ENCODE data around the gene GPR162.
"Not testable (repeated sequence)": the region's sequence is repeated elsewhere in the genome, so short reads cannot be mapped to it uniquely, and the experiment has no call there.

The GPR162 gene

GRCh38 chr12:6861391-6861790, 39.8 kb downstream of the GPR162 start:
- Histone ChIP-seq H3K4me3 (ENCODE audit: low read length) (no peak overlapping the region), H3K9me2 (replicated peaks; ENCODE audit: control insufficient read depth, low read length) (no peaks in the 10 kb centered on the region), H3K79me2 (ENCODE audit: control insufficient read depth, low read length) (no peaks in the 10 kb centered on the region), H4K20me1 (ENCODE audit: control insufficient read depth, insufficient read depth, low read depth, low read length) (no peaks in the 10 kb centered on the region), H3K27me3 (ENCODE audit: control insufficient read depth, low read length) (no peaks in the 10 kb centered on the region), H3F3A (ENCODE audit: control insufficient read depth, insufficient read depth) (no peaks in the 10 kb centered on the region), H3K4me1 (ENCODE audit: control insufficient read depth, low read length) (peaks cover 1% of the 10 kb centered on the region), H3K27ac (ENCODE audit: low read depth, low read length) (no peak overlapping the region), H3K36me3 (ENCODE audit: control insufficient read depth, low read length) (peaks cover 92% of the 10 kb centered on the region), H3K9me3 (ENCODE audit: control insufficient read depth, insufficient read depth, low read length) (no peaks in the 10 kb centered on the region), H3K4me2 (ENCODE audit: low read length) (no peak overlapping the region)
- TF ChIP-seq EZH2phosphoT487 (IDR thresholded peaks at IDR 0.05; ENCODE audit: borderline replicate concordance, low read length) (no peak), CTCF (IDR thresholded peaks at IDR 0.05; ENCODE audit: low read depth, low read length, poor library complexity, severe bottlenecking) (no peak)

GRCh38 chr12:6863033-6863432, 41.4 kb downstream of the GPR162 start:
- Histone ChIP-seq H3K9me2 (replicated peaks; ENCODE audit: control insufficient read depth, low read length) (no peaks in the 10 kb centered on the region), H3K4me3 (ENCODE audit: low read length) (no peak overlapping the region), H3K27ac (ENCODE audit: low read depth, low read length) (no peak overlapping the region), H3K4me2 (ENCODE audit: low read length) (no peak overlapping the region), H3F3A (ENCODE audit: control insufficient read depth, insufficient read depth) (no peaks in the 10 kb centered on the region; the same call in 1 of the 2 replicates), H4K20me1 (ENCODE audit: control insufficient read depth, insufficient read depth, low read depth, low read length) (peaks cover under 1% of the 10 kb centered on the region; the same call in 1 of the 2 replicates), H3K9me3 (ENCODE audit: control insufficient read depth, insufficient read depth, low read length) (no peaks in the 10 kb centered on the region), H3K79me2 (ENCODE audit: control insufficient read depth, low read length) (peaks cover 13% of the 10 kb centered on the region), H3K27me3 (ENCODE audit: control insufficient read depth, low read length) (no peaks in the 10 kb centered on the region), H3K4me1 (ENCODE audit: control insufficient read depth, low read length) (peaks cover 9% of the 10 kb centered on the region), H3K36me3 (ENCODE audit: control insufficient read depth, low read length) (peaks cover 87% of the 10 kb centered on the region)
- TF ChIP-seq CTCF (IDR thresholded peaks at IDR 0.05; ENCODE audit: low read depth, low read length, poor library complexity, severe bottlenecking) (no peak), EZH2phosphoT487 (IDR thresholded peaks at IDR 0.05; ENCODE audit: borderline replicate concordance, low read length) (no peak)

- peaks cover 7% of the 10 kb centered on the region for H4K20me1 ChIP-seq (ENCODE audit: control insufficient read depth, insufficient read depth, low read depth, low read length)
- peaks cover 4% of the 10 kb centered on the region for H3F3A ChIP-seq (ENCODE audit: control insufficient read depth, insufficient read depth)
- H3K4me2 ChIP-seq (ENCODE audit: low read length): no peak overlapping the region
- H3K9me3 ChIP-seq (ENCODE audit: control insufficient read depth, insufficient read depth, low read length): no peaks in the 10 kb centered on the region
- H3K79me2 ChIP-seq (ENCODE audit: control insufficient read depth, low read length): peaks cover 20% of the 10 kb centered on the region
- no peak overlapping the region for H3K4me3 ChIP-seq (ENCODE audit: low read length)
- peaks cover 87% of the 10 kb centered on the region for H3K36me3 ChIP-seq (ENCODE audit: control insufficient read depth, low read length)
- H3K4me1 ChIP-seq (ENCODE audit: control insufficient read depth, low read length): peaks cover 11% of the 10 kb centered on the region
- H3K27ac ChIP-seq (ENCODE audit: low read depth, low read length): no peak overlapping the region
- H3K9me2 ChIP-seq (replicated peaks; ENCODE audit: control insufficient read depth, low read length): no peaks in the 10 kb centered on the region
- TF ChIP-seq EZH2phosphoT487 (IDR thresholded peaks at IDR 0.05; ENCODE audit: borderline replicate concordance, low read length): no peak
- no peak for TF ChIP-seq CTCF (IDR thresholded peaks at IDR 0.05; ENCODE audit: low read depth, low read length, poor library complexity, severe bottlenecking)
- no peaks in the 10 kb centered on the region; the same call in 1 of the 2 replicates for H3K27me3 ChIP-seq (ENCODE audit: control insufficient read depth, low read length)
Observed at GRCh38 chr12:6863586-6864321, 42.1 kb downstream of the GPR162 start.

GRCh38 chr12:6865307-6865706, 43.7 kb downstream of the GPR162 start:
- not testable (repeated sequence) for H3K4me2 ChIP-seq (ENCODE audit: low read length); H3K9me2 ChIP-seq (replicated peaks; ENCODE audit: control insufficient read depth, low read length); H3K4me3 ChIP-seq (ENCODE audit: low read length); H3K27me3 ChIP-seq (ENCODE audit: control insufficient read depth, low read length); H3K27ac ChIP-seq (ENCODE audit: low read depth, low read length); H3K9me3 ChIP-seq (ENCODE audit: control insufficient read depth, insufficient read depth, low read length)
- Histone ChIP-seq H3K79me2 (ENCODE audit: control insufficient read depth, low read length) (peaks cover 34% of the 10 kb centered on the region), H3F3A (ENCODE audit: control insufficient read depth, insufficient read depth) (peaks cover 15% of the 10 kb centered on the region), H3K4me1 (ENCODE audit: control insufficient read depth, low read length) (peaks cover 27% of the 10 kb centered on the region), H4K20me1 (ENCODE audit: control insufficient read depth, insufficient read depth, low read depth, low read length) (peaks cover 20% of the 10 kb centered on the region), H3K36me3 (ENCODE audit: control insufficient read depth, low read length) (peaks cover 90% of the 10 kb centered on the region)
